Measurements from ENCODE around the gene ZAP70.

ZAP70 gene

DNA sequence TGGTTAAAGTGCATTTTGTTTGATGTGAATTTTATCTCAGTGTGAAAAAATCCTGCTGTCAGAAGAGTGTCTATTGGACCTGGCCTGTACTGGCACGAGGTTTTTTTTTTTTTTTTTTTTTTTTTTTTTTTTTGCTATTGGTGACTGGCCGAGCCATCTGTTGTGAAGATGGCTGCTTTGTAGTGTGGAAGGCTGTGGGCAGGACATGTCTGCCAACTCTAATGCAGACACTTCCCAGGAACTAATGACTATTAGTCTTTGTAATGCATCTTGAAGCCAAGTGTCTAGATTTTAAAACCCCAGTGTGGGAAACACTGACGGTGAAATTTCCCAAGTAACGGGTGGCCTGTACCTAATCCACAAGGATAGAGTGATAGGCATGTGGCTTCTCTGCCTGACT lies 34.3 kb downstream of the ZAP70 start:
- POLR2A ChIA-PET: no interaction called here
- H3K4me3 ChIP-seq (ENCODE audit: low read depth, low read length): no peak overlapping the region
- peak; percentile 21 for DNase-seq (ENCODE audit: low read depth, low spot score)
- CTCF ChIA-PET: interaction anchor here (1.5 kb wide), 2 partner anchors 38 to 50 kb away, joined by 3 read pairs; no protein-coding TSS in a partner anchor
- TF ChIP-seq, protein P1, sequence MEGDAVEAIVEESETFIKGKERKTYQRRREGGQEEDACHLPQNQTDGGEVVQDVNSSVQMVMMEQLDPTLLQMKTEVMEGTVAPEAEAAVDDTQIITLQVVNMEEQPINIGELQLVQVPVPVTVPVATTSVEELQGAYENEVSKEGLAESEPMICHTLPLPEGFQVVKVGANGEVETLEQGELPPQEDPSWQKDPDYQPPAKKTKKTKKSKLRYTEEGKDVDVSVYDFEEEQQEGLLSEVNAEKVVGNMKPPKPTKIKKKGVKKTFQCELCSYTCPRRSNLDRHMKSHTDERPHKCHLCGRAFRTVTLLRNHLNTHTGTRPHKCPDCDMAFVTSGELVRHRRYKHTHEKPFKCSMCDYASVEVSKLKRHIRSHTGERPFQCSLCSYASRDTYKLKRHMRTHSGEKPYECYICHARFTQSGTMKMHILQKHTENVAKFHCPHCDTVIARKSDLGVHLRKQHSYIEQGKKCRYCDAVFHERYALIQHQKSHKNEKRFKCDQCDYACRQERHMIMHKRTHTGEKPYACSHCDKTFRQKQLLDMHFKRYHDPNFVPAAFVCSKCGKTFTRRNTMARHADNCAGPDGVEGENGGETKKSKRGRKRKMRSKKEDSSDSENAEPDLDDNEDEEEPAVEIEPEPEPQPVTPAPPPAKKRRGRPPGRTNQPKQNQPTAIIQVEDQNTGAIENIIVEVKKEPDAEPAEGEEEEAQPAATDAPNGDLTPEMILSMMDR (IDR thresholded peaks at IDR 0.05; ENCODE audit: insufficient read depth, low read length, missing control alignments): no peak

GRCh38 chr2:97749581-97749980 lies 36.2 kb downstream of the ZAP70 start:
- TF ChIP-seq, protein P1 (IDR thresholded peaks at IDR 0.05; ENCODE audit: insufficient read depth, low read length, missing control alignments): no peak
- ChIA-PET POLR2A (no interaction called here), CTCF (interaction anchor here (1.5 to 4.6 kb wide), 2 partner anchors 9 to 50 kb away, joined by 4 to 43 read pairs; no protein-coding TSS in a partner anchor)
- no peak overlapping the region for H3K4me3 ChIP-seq (ENCODE audit: low read depth, low read length)
- DNase-seq (ENCODE audit: low read depth, low spot score): no peak

DNA sequence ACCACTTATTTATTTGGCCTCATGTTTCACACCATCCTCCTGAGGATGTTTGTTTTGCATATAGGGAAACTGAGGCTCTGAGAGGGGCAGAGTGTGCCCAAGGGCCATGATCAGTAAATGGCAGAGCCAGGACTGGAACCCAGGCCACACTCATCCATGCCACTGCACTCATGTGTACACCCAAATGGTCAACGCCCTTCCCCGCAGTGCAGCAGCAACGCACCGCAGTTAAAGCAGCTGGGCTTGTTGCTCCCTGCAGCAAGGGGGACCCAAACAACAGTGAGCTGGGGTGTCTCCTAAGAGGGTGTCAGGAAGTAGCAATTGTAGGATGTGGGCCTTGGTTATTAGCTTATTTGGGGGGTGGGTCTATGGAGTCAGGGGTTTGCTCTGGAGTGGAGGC lies 36.6 kb downstream of the ZAP70 start:
- no peak for DNase-seq (ENCODE audit: low read depth, low spot score)
- TF ChIP-seq, protein P1 (IDR thresholded peaks at IDR 0.05; ENCODE audit: insufficient read depth, low read length, missing control alignments): no peak
- no peak overlapping the region for H3K4me3 ChIP-seq (ENCODE audit: low read depth, low read length)
- ChIA-PET POLR2A (no interaction called here), CTCF (interaction anchor here (1.2 to 4.6 kb wide), 3 partner anchors 9 to 635 kb away, joined by 4 to 43 read pairs (median 5); no protein-coding TSS in a partner anchor)

GRCh38 chr2:97751752-97752151 lies 38.4 kb downstream of the ZAP70 start:
- ChIA-PET POLR2A (no interaction called here), CTCF (interaction anchor here (1.1 to 4.6 kb wide), 4 partner anchors 11 to 517 kb away, joined by 3 to 43 read pairs (median 4); no protein-coding TSS in a partner anchor)
- no peak for DNase-seq (ENCODE audit: low read depth, low spot score)
- TF ChIP-seq, protein P1 (IDR thresholded peaks at IDR 0.05; ENCODE audit: insufficient read depth, low read length, missing control alignments): no peak
- H3K4me3 ChIP-seq (ENCODE audit: low read depth, low read length): no peak overlapping the region

- DNase-seq (ENCODE audit: low read depth, low spot score): no peak
- ChIA-PET POLR2A (no interaction called here), CTCF (interaction anchor here (0.6 to 4.6 kb wide), 7 partner anchors 8 to 517 kb away, joined by 3 to 43 read pairs (median 3); no protein-coding TSS in a partner anchor)
- TF ChIP-seq, protein P1 (IDR thresholded peaks at IDR 0.05; ENCODE audit: insufficient read depth, low read length, missing control alignments): no peak
- H3K4me3 ChIP-seq (ENCODE audit: low read depth, low read length): no peak overlapping the region
Measured at GRCh38 chr2:97752342-97753334, 39.3 kb downstream of the ZAP70 start.

Data from AG04449 (cell line).